ENCODE measurements around the gene MAP1LC3C.

Gene MAP1LC3C

GRCh38 chr1:241968611-241969010 lies 30.3 kb downstream of the MAP1LC3C start:
- TF ChIP-seq CREB1 (IDR thresholded peaks at IDR 0.05; ENCODE audit: low read depth), result no peak
- no peak for TF ChIP-seq USF1 (IDR thresholded peaks at IDR 0.05)
- TF ChIP-seq TEAD4 (IDR thresholded peaks at IDR 0.05), result no peak
- no peak for TF ChIP-seq TCF12 (IDR thresholded peaks at IDR 0.05; ENCODE audit: low read depth)
- TF ChIP-seq REST (IDR thresholded peaks at IDR 0.05; ENCODE audit: low read depth), result no peak
- TF ChIP-seq RAD21 (IDR thresholded peaks at IDR 0.05; ENCODE audit: low read depth), result no peak
- no peak for TF ChIP-seq ZBTB7A (IDR thresholded peaks at IDR 0.05; ENCODE audit: low read depth)
- TF ChIP-seq FOXM1 (IDR thresholded peaks at IDR 0.05; ENCODE audit: borderline replicate concordance, low read depth), result no peak
- TF ChIP-seq EP300 (IDR thresholded peaks at IDR 0.05; ENCODE audit: borderline replicate concordance), result no peak
- no peak for TF ChIP-seq EGR1 (IDR thresholded peaks at IDR 0.05)
- no peak for TF ChIP-seq TAF1 (IDR thresholded peaks at IDR 0.05; ENCODE audit: low read depth)
- TF ChIP-seq CEBPB (IDR thresholded peaks at IDR 0.05), result no peak

- TF ChIP-seq CEBPB (IDR thresholded peaks at IDR 0.05) (no peak), USF1 (IDR thresholded peaks at IDR 0.05) (no peak), MAX (IDR thresholded peaks at IDR 0.05) (no peak), ZBTB7A (IDR thresholded peaks at IDR 0.05; ENCODE audit: low read depth) (no peak), EP300 (IDR thresholded peaks at IDR 0.05; ENCODE audit: borderline replicate concordance) (no peak), EGR1 (IDR thresholded peaks at IDR 0.05) (no peak), RAD21 (IDR thresholded peaks at IDR 0.05; ENCODE audit: low read depth) (no peak), FOXM1 (IDR thresholded peaks at IDR 0.05; ENCODE audit: borderline replicate concordance, low read depth) (no peak), TAF1 (IDR thresholded peaks at IDR 0.05; ENCODE audit: low read depth) (no peak), CREB1 (IDR thresholded peaks at IDR 0.05; ENCODE audit: low read depth) (no peak), REST (IDR thresholded peaks at IDR 0.05; ENCODE audit: low read depth) (no peak)
These were observed 34.2 kb downstream of the MAP1LC3C start for GRCh38 chr1:241964550-241965282.

- TF ChIP-seq EP300 (IDR thresholded peaks at IDR 0.05; ENCODE audit: borderline replicate concordance) (no peak), USF1 (IDR thresholded peaks at IDR 0.05) (no peak), REST (IDR thresholded peaks at IDR 0.05; ENCODE audit: low read depth) (no peak), RAD21 (IDR thresholded peaks at IDR 0.05; ENCODE audit: low read depth) (no peak), NFIC (IDR thresholded peaks at IDR 0.05) (no peak), TCF12 (IDR thresholded peaks at IDR 0.05; ENCODE audit: low read depth) (no peak), ZBTB7A (IDR thresholded peaks at IDR 0.05; ENCODE audit: low read depth) (no peak), MAX (IDR thresholded peaks at IDR 0.05) (no peak), YY1 (IDR thresholded peaks at IDR 0.05; ENCODE audit: low read depth) (no peak), CEBPB (IDR thresholded peaks at IDR 0.05) (no peak), FOXM1 (IDR thresholded peaks at IDR 0.05; ENCODE audit: borderline replicate concordance, low read depth) (no peak), CREB1 (IDR thresholded peaks at IDR 0.05; ENCODE audit: low read depth) (no peak), TEAD4 (IDR thresholded peaks at IDR 0.05) (no peak), TAF1 (IDR thresholded peaks at IDR 0.05; ENCODE audit: low read depth) (no peak)
These were observed 35.2 kb downstream of the MAP1LC3C start for GRCh38 chr1:241963722-241964121.

GRCh38 chr1:241962153-241962552 lies 36.7 kb downstream of the MAP1LC3C start:
- TF ChIP-seq NFIC (IDR thresholded peaks at IDR 0.05) (no peak), CEBPB (IDR thresholded peaks at IDR 0.05) (no peak), CREB1 (IDR thresholded peaks at IDR 0.05; ENCODE audit: low read depth) (no peak), USF1 (IDR thresholded peaks at IDR 0.05) (no peak), FOXM1 (IDR thresholded peaks at IDR 0.05; ENCODE audit: borderline replicate concordance, low read depth) (no peak), EGR1 (IDR thresholded peaks at IDR 0.05) (no peak), TAF1 (IDR thresholded peaks at IDR 0.05; ENCODE audit: low read depth) (no peak), EP300 (IDR thresholded peaks at IDR 0.05; ENCODE audit: borderline replicate concordance) (no peak), YY1 (IDR thresholded peaks at IDR 0.05; ENCODE audit: low read depth) (no peak), TCF12 (IDR thresholded peaks at IDR 0.05; ENCODE audit: low read depth) (no peak), TEAD4 (IDR thresholded peaks at IDR 0.05) (no peak), REST (IDR thresholded peaks at IDR 0.05; ENCODE audit: low read depth) (no peak), MAX (IDR thresholded peaks at IDR 0.05) (no peak), RAD21 (IDR thresholded peaks at IDR 0.05; ENCODE audit: low read depth) (no peak), ZBTB7A (IDR thresholded peaks at IDR 0.05; ENCODE audit: low read depth) (no peak)
